Cerebellar cortex (tissue), 1 donor: ENCODE results near the gene NPIPA1.
A peak's percentile ranks its signal among the peaks of the same experiment; 100 is the strongest.
"Not testable (repeated sequence)": the region's sequence is repeated elsewhere in the genome, so short reads cannot be mapped to it uniquely, and the experiment has no call there.

Experiments
- DNase-seq: peaks from one replicate; pipeline ENCODE4 v3.0.0-alpha.2; 2015; ENCODE audit warnings: low spot score

Gene NPIPA1

GRCh38 chr16:14937143-14937542 lies at the start of gene NPIPA1:
Gene NPIPA1 (plus strand): TSS chr16:14937443. CDS start chr16:14937443, 0 bp downstream.
- not testable (repeated sequence) for DNase-seq

DNA sequence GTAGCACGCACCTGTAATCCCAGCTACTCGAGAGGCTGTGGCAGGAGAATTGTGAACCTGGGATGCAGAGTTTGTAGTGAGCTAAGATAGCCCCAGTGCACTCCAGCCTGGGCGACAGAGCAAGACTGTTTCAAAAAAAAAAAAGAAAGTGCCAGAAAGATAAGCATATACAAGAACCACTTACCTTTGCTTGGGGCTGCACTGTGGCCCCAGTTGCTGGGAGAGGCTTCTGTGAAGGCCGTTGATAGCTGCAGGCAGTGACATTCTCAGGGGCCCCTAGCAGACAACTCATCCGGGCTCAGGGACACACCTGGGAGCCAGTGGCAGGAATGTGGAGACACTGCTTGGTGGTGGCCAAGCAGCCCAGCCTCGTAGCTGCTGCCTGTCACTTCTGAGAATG lies 45.1 kb upstream of the NPIPA1 start:
- DNase-seq: not testable (repeated sequence)

DNA sequence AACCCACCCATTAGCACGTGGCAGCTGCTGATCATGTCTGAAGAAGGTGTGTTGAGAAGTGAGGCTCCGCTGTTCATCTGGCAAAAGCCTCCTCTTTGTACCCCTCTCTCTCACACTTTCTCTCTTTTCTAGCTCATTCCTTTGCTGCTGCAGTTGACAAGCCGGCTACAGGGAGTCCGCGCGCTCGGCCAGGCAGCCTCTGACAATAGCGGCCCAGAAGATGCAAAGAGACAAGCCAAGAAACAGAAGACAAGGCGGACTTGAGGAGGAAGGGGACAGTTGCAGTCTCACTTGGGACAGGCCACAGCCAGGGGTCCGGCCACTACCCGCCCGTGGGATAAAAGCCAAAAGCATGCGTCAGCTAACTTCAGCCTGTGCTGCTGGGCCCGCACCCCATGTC lies 41.9 kb upstream of the NPIPA1 start:
- not testable (repeated sequence) for DNase-seq

- DNase-seq: not testable (repeated sequence)
Observed at GRCh38 chr16:14896023-14896422, 41.2 kb upstream of the NPIPA1 start.

DNA sequence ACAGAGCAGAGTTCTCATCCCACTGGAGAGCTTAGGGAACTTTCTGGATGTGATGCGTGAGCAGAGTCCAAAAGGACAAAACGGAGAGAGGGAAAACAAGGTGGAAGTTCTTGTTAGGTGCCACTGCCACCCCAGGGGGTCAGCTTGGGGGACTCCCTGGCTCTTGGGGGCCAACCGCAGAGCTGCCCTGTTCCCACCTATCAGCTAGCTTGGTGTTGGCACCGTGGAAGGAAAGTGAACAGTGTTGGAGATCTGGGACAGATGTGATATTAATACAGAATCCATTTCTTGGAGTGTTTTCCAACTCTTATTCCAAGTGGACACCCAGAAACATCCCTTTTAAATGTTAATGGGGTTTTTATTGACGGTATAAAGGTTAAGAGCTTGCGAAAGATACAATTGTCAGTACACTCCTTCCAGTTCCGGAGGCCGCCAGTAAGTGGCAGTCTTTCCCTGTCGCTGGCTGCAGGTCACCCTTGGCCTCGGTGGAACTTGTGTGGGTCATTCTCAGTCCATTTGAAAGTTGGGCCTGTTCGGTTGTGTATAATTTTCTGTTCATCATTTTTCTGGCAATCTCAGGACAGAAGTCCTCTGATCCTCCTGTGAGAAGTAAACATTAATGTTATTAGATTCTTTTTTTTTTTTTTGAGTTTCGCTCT lies 40.1 kb upstream of the NPIPA1 start:
- not testable (repeated sequence) for DNase-seq

DNA sequence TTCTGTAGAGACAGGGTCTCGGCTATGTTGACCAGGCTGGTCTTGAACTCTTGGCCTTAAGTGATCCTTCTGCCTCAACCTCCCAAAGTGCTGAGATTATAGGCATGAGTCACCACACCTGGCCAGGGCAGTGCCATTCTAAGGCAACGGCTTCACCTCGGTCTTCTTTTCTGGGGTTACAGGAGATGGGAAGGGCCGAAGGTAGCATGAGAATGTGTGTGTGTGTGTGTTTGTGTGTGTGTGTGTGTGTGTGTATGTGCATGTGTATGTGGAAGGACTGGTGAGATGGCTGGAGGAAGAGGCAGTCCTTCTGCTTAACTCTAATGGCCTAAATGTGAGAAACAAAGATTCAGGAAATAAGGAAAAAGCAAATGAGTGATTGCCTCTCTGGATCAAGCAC lies 39.1 kb upstream of the NPIPA1 start:
- DNase-seq: not testable (repeated sequence)

DNA sequence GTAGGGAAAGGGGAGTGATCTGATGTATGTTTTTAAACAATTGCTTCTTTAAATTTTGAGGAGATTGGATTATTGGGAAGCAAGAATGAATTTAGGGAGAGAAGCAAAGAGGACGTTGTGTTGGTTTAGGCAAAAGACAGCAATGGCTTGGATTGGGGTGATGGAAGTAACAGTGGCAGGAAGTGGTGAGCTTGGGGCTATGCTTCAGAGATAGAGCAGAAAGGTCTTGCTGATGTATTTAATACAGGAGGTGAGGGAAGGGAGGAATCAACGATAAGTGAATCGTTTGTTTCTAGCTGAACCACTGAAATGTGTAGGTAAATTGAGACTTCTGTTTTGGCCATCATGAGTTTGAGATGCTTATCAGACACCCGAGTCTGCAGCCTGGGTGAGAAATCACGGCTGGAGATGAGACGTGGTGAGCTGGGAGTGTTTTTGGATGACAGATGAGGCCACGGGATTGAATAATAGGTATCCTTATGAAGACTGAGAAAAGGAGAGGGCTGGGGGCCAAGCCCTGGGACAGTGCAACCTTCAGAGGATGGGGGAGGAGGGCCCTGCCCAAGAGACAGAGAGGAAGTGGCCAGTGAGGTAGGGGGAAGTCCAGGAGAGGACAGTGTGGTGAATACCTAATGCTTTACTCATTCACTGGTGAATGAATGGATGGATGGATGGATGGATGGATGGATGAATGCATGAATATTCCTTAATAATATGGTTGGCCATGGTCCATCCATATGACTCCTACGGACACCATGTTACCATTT lies 33.9 kb upstream of the NPIPA1 start:
- not testable (repeated sequence) for DNase-seq

DNA sequence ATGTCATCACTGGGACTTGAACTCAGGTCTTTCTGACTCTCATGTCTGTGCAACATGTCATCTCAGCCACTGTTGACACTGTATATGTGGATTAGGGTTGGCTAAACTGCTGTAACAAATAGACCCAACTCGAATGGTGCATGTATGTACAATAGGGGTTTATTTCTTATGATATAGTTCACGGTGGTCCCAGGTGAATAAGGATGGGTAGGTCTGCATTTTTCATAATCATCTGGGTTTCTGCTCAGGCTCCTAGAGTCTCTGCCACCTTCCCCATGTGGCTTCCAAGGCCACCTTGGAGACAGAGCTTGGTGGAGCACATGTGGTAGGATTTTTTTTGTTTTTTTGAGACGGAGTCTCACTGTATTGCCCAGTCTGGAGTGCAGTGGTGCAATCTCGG lies 27.5 kb upstream of the NPIPA1 start:
- DNase-seq: not testable (repeated sequence)

DNA sequence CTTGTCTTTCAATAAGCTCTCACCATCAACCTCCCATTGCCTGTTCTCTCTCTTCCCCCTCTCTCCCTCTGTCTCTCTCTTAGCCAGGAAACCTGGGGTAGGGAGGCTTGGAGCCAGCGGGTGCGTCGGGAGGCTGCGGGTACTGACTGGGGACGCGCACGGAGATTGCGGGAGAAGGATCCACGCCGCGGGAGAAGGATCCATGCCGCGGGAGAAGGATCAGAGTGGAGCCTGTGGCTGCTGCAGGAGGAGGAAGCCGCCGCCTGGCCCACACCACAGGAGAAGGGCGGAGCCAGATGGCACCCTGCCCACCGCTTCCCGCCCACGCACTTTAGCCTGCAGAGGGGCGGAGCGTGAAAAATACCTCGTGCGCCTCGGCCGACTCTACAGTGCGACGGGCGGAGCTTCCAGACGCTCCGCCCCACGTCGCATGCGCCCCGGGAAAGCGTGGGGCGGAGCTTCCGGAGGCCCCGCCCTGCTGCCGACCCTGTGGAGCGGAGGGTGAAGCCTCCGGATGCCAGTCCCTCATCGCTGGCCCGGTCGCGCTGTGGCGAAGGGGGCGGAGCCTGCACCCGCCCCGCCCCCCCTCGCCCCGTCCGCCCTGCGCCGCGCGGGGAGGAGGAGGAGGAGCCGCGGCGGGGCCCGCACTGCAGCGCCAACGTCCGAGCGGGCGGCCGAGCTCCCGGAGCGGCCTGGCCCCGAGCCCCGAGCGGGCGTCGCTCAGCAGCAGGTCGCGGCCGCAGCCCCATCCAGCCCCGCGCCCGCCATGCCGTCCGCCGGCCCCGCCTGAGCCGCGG lies 26.2 kb upstream of the NPIPA1 start:
- not testable (repeated sequence) for DNase-seq

DNA sequence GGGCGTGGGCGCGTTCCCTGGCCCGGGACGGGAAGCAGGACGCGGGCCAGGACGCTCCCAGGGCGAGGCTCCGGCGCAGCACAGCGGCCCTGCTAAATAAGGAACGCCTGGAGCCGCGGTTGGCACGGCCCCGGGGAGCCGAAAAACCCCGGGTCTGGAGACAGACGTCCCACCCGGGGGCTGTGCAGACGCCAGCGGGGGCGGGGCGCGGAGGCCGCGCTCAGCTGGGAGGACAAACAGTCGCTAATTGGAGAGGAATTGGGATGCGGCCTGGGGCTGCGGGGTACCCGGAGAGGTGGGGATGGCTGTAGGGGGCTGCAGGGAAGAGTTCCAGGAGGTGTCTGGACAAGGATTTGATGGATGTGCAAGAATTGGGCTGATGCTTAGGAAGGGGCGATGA lies 25.3 kb upstream of the NPIPA1 start:
- not testable (repeated sequence) for DNase-seq

- not testable (repeated sequence) for DNase-seq
Observed at GRCh38 chr16:14912588-14912987, 24.7 kb upstream of the NPIPA1 start.

- not testable (repeated sequence) for DNase-seq
Observed at GRCh38 chr16:14918504-14918903, 18.7 kb upstream of the NPIPA1 start.

DNA sequence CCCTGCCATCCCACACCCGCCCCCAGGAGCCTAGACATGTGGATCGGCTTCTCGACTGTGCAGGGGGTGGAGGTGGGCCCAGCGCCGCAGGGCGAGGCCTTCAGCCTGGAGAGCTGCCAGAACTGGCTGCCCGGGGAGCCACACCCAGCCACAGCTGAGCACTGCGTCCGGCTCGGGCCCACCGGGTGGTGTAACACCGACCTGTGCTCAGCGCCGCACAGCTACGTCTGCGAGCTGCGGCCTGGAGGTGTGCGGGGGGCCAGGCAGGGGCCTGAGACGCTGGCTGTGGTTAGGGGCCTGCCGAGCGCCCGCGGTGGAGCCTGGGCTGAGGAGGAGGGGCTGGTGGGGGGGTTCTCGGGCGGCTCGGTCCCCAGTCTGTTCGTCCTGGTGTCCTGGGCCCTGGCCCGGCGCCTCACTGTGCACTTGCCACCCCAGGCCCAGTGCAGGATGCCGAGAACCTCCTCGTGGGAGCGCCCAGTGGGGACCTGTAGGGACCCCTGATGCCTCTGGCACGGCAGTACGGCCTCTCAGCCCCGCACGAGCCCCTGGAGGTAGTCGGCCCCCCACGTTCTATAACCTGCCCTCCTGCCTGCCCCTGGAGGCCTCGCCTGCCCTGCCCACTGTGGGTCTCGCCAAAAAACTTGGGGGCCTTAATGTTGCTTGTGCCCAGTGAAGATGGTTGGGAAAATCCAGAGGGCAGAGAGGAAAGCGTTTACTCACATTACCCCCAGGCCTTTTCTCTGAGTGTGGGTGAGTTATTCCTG lies 17.2 kb upstream of the NPIPA1 start:
- DNase-seq: not testable (repeated sequence)

- not testable (repeated sequence) for DNase-seq
Observed at GRCh38 chr16:14922285-14922684, 15.0 kb upstream of the NPIPA1 start.

- not testable (repeated sequence) for DNase-seq
Observed at GRCh38 chr16:14922968-14923367, 14.3 kb upstream of the NPIPA1 start.

GRCh38 chr16:14923394-14924088 lies 13.7 kb upstream of the NPIPA1 start:
- DNase-seq: not testable (repeated sequence)

- not testable (repeated sequence) for DNase-seq
Observed at GRCh38 chr16:14924359-14924758, 12.9 kb upstream of the NPIPA1 start.

- DNase-seq: not testable (repeated sequence)
Observed at GRCh38 chr16:14924982-14925381, 12.3 kb upstream of the NPIPA1 start.

- DNase-seq: peak; percentile 10
Observed at GRCh38 chr16:14928064-14928714, 9.1 kb upstream of the NPIPA1 start.

- not testable (repeated sequence) for DNase-seq
Observed at GRCh38 chr16:14929176-14929575, 8.1 kb upstream of the NPIPA1 start.
